Suprapubic skin (tissue), 4 donors: Measurements from ENCODE around the gene ZEB2. TPM values are rescaled to one million over a fixed set of nuclear protein-coding genes. Genes with fewer than 3 reads are reported as not detected.
A peak's percentile ranks its signal among the peaks of the same experiment; 100 is the strongest.

Source experiments
- DNase-seq, 2 donors: peaks; one replicate each; pipeline ENCODE4 v3.0.0-alpha.2; 2019; ENCODE audit warnings: low spot score in 2 of 2
- H3K27ac ChIP-seq: fragments of 200-600 bp; sonication (generic); one replicate; pipeline ENCODE4 v1.5.1; 2019
- H3K27me3 ChIP-seq: fragments of 200-600 bp; sonication (generic); one replicate; pipeline ENCODE4 v1.5.1; 2019
- H3K36me3 ChIP-seq: fragments of 200-600 bp; sonication (generic); one replicate; pipeline ENCODE4 v1.5.1; 2019
- H3K4me1 ChIP-seq: fragments of 200-600 bp; sonication (generic); one replicate; pipeline ENCODE4 v1.5.1; 2019
- H3K4me3 ChIP-seq: fragments of 200-600 bp; sonication (generic); one replicate; pipeline ENCODE4 v1.5.1; 2019; ENCODE audit warnings: mild to moderate bottlenecking
- H3K9me3 ChIP-seq: fragments of 200-600 bp; sonication (generic); one replicate; pipeline ENCODE4 v1.5.1; 2019
- EP300 ChIP-seq: sonication (generic); formaldehyde crosslinking; IDR thresholded peaks from one replicate; pipeline ENCODE4 v1.6.1; 2017; ENCODE audit warnings: antibody characterized with exemption
- POLR2A ChIP-seq, 2 donors: fragments of 450-650 bp; IDR thresholded peaks; one replicate each; pipeline ENCODE4 v1.6.1; 2017; ENCODE audit warnings: antibody characterized with exemption in 2 of 2, mild to moderate bottlenecking in 2 of 2, moderate library complexity in 2 of 2
- POLR2AphosphoS5 ChIP-seq, 3 donors: sonication (generic); formaldehyde crosslinking; IDR thresholded peaks; one replicate each; pipeline ENCODE4 v1.6.1; 2017; ENCODE audit warnings: antibody characterized with exemption in 3 of 3
- WGBS: methylation state at CpG from one replicate; pipeline ENCODE4 v1.1.5; 2018; 5-methylcytosine and 5-hydroxymethylcytosine counted together
- total RNA-seq, 4 donors: library from RNA; depleted of rRNA; stranded (reverse); fragments of >200 nt; gene quantifications; one replicate each; pipeline ENCODE4 v1.1.0, GENCODE V29; 2016
- TF ChIP-seq, protein P1 (sequence below), 2 donors: fragments of 200-600 bp in 1 of 2; fragments of 450-650 bp in 1 of 2; sonication (generic) in 1 of 2; IDR thresholded peaks; one replicate each; pipeline ENCODE4 v1.5.1; 2016 to 2019; ENCODE audit warnings: antibody characterized with exemption in 2 of 2, mild to moderate bottlenecking in 1 of 2, moderate library complexity in 1 of 2

ZEB2 gene
- total RNA-seq, 4 donors from 2014 or later, result 16.3 to 43.7 (median 34.5) TPM

DNA sequence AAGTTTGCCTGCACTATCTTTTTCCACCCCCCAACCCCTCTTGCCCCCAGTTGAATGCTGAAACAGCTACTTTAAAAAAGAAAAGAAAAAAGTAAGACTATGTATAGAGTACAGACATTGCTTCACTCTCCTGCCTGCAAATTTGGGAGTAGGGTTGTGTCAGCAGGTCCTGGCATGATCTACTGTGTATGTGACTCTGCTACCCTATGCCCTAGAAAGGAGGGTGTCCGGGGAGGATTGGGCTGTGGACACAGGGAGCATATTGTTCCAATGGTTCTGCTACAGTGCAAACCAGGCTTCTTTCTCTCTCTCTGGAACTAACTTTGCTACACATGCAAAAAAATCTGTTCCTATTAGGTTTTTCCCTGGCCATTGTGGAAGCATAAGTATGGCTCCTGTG is 9.9 kb upstream of the ZEB2 start:
- Histone ChIP-seq H3K27me3 (peaks cover 1% of the 10 kb centered on the region), H3K4me1 (peaks cover 11% of the 10 kb centered on the region), H3K9me3 (no peaks in the 10 kb centered on the region), H3K36me3 (no peaks in the 10 kb centered on the region), H3K27ac (no peak overlapping the region), H3K4me3 (no peak overlapping the region)
- no peak for DNase-seq
- WGBS, result 44% methylated on average over 1 of the region's 1 CpG
- TF ChIP-seq EP300, result no peak
- no peak for TF ChIP-seq POLR2AphosphoS5 (IDR thresholded peaks at IDR 0.05)
- no peak for TF ChIP-seq POLR2A (IDR thresholded peaks at IDR 0.05)
- TF ChIP-seq, protein P1, sequence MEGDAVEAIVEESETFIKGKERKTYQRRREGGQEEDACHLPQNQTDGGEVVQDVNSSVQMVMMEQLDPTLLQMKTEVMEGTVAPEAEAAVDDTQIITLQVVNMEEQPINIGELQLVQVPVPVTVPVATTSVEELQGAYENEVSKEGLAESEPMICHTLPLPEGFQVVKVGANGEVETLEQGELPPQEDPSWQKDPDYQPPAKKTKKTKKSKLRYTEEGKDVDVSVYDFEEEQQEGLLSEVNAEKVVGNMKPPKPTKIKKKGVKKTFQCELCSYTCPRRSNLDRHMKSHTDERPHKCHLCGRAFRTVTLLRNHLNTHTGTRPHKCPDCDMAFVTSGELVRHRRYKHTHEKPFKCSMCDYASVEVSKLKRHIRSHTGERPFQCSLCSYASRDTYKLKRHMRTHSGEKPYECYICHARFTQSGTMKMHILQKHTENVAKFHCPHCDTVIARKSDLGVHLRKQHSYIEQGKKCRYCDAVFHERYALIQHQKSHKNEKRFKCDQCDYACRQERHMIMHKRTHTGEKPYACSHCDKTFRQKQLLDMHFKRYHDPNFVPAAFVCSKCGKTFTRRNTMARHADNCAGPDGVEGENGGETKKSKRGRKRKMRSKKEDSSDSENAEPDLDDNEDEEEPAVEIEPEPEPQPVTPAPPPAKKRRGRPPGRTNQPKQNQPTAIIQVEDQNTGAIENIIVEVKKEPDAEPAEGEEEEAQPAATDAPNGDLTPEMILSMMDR (IDR thresholded peaks at IDR 0.05), result no peak

DNA sequence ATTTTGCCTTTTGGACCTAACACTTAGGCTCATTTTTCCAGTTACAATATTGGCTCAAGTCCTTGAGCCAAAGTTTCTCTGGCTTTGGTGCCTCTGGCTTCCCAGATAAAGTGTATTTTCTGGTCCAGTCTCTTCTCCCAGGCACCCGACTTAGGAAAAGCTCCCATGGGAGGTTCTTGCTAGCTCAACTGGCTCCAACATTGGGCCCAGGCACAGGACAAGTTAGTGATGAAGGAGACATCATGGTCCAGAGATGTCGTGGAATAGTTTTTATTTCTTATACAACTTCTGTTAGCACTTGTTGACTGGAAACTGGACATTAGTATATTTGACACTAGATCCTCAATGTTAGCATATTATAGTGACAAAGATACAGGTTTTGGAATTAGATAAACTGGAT is 8.2 kb upstream of the ZEB2 start:
- peaks cover 17% of the 10 kb centered on the region for H3K4me1 ChIP-seq
- no peaks in the 10 kb centered on the region for H3K36me3 ChIP-seq
- TF ChIP-seq POLR2A (IDR thresholded peaks at IDR 0.05) (no peak), POLR2AphosphoS5 (IDR thresholded peaks at IDR 0.05) (no peak), EP300 (no peak)
- TF ChIP-seq, protein P1 (IDR thresholded peaks at IDR 0.05), result no peak
- peak overlapping the region; percentile 35 for H3K27ac ChIP-seq
- 48% methylated on average over 2 of the region's 2 CpGs for whole genome bisulfite sequencing
- no peak overlapping the region for H3K4me3 ChIP-seq
- DNase-seq, result no peak
- no peaks in the 10 kb centered on the region for H3K9me3 ChIP-seq
- H3K27me3 ChIP-seq, result peaks cover 19% of the 10 kb centered on the region

DNA sequence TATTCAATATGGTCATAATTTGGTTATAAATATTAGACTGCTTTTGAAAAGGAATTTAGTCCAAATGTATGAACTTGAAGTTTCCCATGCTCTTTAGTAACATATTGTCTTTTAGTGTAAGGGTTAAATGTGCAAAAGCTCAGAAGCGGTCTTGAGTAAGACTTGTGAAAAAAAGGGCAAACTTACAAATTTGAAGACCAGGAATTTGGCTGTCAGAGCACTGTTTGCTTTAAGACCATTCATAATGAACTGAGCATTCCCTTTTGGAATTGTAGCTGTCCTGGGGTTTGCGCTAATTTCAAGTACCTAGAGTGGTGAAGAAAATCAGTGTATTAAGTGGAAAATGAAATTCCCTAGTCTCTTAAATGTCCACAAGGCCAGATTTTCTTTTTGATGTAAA is 6.9 kb upstream of the ZEB2 start:
- H3K36me3 ChIP-seq, result no peaks in the 10 kb centered on the region
- H3K9me3 ChIP-seq, result no peaks in the 10 kb centered on the region
- TF ChIP-seq POLR2A (IDR thresholded peaks at IDR 0.05) (no peak), EP300 (no peak), POLR2AphosphoS5 (IDR thresholded peaks at IDR 0.05) (no peak)
- TF ChIP-seq, protein P1 (IDR thresholded peaks at IDR 0.05), result no peak
- no peak overlapping the region for H3K4me3 ChIP-seq
- H3K27me3 ChIP-seq, result peaks cover 31% of the 10 kb centered on the region
- H3K4me1 ChIP-seq, result peaks cover 23% of the 10 kb centered on the region
- H3K27ac ChIP-seq, result no peak overlapping the region
- no peak for DNase-seq
- WGBS, result 61% methylated on average over 2 of the region's 2 CpGs

DNA sequence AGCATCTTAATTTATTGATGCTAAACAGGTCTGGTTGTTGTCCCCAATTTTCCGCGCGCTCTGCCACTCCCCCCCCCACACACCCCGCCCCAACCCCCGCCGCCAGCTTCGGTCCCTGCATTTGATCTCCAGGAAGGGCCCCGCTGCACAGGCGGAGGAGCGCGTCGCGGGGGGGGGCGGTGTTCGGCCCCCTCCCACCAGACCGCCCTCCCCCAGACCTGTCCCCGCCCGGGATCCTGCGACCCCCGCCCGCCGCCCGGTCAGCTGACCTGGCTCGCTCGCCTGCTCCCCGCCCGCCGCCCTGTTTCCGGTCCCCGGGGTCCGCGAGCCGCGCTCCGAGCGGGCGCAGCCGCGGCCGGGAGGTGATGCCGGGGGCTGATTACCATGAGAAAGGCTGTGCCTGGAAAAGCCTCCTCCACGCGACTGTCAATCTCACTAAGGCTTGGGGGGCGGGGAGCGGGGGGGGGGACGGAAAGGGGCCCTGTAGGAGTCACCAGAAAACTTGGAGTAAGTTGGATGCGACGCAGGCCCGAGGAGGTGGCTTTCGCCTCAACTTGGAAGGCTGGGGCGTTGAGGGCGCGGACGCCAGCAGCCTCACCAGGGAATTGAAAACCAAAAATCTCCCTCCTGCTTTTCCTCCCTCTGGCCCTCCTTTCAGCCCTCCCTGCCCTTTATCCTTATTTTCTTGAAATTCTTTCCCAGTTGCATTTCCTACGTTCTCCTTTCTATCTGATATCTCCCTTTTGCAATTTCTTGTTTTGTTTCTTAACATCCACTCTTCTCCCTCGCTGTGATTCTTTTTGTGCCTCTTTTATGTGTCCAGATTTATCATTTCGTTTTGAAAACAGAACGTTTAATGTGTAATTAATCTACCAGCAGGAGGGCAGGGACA is 4.4 kb upstream of the ZEB2 start:
- peak in 1 of 2 donors; percentile 73 for DNase-seq
- peak overlapping the region; percentile 98 for H3K27ac ChIP-seq
- peak overlapping the region; percentile 72 for H3K4me3 ChIP-seq
- H3K9me3 ChIP-seq, result no peaks in the 10 kb centered on the region
- no peaks in the 10 kb centered on the region for H3K36me3 ChIP-seq
- H3K4me1 ChIP-seq, result peaks cover 23% of the 10 kb centered on the region
- 16% methylated on average over 22 of the region's 58 CpGs for WGBS
- TF ChIP-seq, protein P1 (IDR thresholded peaks at IDR 0.05), result no peak
- TF ChIP-seq POLR2AphosphoS5 (IDR thresholded peaks at IDR 0.05), result no peak
- no peak for TF ChIP-seq POLR2A (IDR thresholded peaks at IDR 0.05)
- TF ChIP-seq EP300, result no peak
- H3K27me3 ChIP-seq, result peaks cover 48% of the 10 kb centered on the region

DNA sequence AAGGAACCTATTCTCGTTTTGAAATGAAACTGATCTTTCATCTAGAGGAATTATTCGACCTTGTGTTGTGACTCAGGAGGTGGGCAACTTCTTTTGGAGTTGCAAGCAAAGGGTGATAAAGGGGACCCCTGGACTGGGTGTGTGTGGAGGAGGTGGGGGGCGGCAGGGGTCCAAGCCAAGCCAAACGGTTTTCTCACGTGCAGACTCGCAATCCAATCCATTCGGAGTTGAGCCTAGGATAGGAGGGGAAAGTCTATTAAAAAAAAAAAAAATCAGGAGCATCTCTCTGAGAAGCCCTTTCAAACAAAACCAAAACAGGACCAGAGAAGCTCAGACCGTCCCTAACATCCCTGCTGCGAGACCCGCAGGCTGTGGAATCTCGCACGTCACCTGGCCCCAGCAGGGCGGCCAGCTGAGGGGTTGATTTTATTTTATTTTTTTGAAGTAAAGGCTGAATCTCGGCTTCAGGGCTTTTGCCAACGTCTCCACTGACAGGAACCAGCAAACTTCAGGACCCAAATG is 3.7 kb upstream of the ZEB2 start:
- DNase-seq, result no peak
- 1% methylated on average over 15 of the region's 15 CpGs for WGBS
- no peak for TF ChIP-seq EP300
- no peak for TF ChIP-seq POLR2AphosphoS5 (IDR thresholded peaks at IDR 0.05)
- TF ChIP-seq, protein P1 (IDR thresholded peaks at IDR 0.05), result no peak
- no peak for TF ChIP-seq POLR2A (IDR thresholded peaks at IDR 0.05)
- Histone ChIP-seq H3K27me3 (peaks cover 55% of the 10 kb centered on the region), H3K9me3 (no peaks in the 10 kb centered on the region), H3K4me1 (peaks cover 23% of the 10 kb centered on the region), H3K4me3 (peak overlapping the region; percentile 72), H3K27ac (peak overlapping the region; percentile 98), H3K36me3 (no peaks in the 10 kb centered on the region)
